CD4-positive, alpha-beta T cell treated with Interleukin-10 for 1 hour (primary cell): ENCODE data around the gene CCM2.
A peak's percentile ranks its signal among the peaks of the same experiment; 100 is the strongest.

Experiments
- DNase-seq: peaks from one replicate; pipeline ENCODE4 v3.0.0-alpha.2; 2020

Gene CCM2

DNA sequence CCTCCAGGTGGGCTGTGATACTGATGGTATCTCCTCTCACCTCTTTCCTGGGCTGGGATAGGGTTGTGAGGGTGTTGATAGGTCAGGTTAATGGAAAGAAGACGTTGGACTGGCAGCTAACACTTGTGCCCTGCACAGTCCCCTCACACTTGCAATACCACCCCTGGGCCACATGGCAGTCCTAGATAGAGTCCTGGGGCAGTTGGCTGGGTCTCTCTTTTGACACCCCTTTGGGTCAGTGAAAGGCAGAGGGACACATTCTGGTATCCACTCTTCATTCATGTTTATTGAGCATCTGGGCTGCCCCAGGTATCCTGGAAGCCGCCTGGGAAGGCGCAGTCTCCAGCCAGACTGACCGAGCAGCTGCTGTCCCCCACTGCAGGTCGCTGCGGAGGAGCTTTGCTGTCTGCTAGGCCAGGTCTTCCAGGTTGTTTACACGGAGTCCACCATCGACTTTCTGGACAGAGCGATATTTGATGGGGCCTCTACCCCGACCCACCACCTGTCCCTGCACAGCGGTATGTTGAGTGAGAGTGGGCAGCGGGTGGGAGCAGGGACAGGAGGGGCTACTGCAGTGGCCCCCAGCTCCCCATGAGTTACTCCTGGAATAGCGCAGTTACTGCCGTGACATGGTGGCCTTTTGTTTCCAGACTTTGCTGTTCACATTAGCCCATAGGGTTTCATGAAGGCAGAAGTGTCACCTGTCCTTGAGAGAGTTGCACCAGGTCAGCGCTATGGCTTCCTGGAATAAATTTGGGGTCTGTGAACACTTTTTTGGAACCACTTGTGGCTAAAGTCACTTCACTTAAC is 69.6 kb downstream of the CCM2 start:
- no peak for DNase-seq

DNA sequence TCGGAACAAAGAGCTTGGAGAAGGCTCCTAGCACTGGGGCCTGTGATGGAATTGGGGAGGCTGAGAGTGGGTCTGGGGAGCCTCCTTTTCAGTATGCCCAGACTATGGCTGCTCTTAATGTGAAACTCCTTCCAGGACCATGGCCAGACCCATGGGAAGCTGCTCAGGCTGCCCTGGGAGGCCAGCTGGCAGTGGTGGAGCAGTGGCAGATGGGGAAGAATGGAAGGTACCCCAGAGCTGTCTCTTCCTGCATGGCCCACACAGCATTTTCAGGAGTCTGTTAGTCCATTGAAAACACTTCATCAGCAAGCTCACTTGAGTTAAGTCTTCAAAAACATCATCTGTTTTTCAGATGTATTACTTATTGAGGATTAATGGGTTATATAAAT is 70.2 kb downstream of the CCM2 start:
- DNase-seq = no peak

- DNase-seq = no peak
Measured at GRCh38 chr7:45071528-45071927, 71.5 kb downstream of the CCM2 start.

DNA sequence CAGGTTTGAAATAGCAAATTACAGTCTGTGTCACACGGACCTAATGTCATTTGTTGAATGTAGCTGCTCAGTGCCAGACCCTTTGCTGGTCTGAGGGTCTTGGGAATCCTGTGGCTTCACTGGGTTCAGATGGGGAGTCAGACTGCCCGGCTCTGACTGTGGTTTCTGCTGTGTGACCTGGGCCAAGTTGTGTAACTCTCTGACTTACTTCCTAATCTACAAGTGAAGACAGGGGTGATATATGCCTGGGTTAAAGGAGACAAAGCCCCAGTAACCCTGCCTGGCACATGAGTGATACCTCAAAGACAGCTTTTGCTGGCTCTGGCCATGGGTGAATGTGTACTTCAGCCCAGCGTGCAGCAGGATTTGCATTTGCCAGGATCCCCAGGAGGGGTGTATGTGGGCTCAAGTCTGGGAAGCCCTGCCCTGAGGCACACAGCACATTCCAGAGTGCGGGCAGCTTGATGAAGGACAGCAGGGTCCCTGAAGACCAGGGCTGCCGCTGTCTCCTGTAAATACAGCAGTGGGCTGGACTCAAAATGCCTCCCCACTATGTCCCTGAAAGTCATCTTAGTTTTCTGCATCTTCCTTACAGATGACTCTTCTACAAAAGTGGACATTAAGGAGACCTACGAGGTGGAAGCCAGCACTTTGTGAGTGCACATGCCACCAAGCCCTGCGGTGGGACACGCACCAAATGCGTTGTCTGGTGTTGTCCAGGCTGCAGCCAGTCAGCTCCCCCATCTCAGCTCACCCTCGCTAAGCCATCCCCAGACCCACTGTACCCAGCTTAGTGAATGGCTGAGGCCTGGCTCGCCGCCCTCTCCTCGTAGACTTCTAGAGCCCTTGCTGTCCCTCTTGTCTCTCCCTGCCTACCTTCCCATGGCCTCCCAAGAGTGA is 72.4 kb downstream of the CCM2 start:
- no peak for DNase-seq

- DNase-seq = no peak
Measured at GRCh38 chr7:45073031-45073785, 73.2 kb downstream of the CCM2 start.

GRCh38 chr7:45073786-45074527 is 74.0 kb downstream of the CCM2 start:
- no peak for DNase-seq

DNA sequence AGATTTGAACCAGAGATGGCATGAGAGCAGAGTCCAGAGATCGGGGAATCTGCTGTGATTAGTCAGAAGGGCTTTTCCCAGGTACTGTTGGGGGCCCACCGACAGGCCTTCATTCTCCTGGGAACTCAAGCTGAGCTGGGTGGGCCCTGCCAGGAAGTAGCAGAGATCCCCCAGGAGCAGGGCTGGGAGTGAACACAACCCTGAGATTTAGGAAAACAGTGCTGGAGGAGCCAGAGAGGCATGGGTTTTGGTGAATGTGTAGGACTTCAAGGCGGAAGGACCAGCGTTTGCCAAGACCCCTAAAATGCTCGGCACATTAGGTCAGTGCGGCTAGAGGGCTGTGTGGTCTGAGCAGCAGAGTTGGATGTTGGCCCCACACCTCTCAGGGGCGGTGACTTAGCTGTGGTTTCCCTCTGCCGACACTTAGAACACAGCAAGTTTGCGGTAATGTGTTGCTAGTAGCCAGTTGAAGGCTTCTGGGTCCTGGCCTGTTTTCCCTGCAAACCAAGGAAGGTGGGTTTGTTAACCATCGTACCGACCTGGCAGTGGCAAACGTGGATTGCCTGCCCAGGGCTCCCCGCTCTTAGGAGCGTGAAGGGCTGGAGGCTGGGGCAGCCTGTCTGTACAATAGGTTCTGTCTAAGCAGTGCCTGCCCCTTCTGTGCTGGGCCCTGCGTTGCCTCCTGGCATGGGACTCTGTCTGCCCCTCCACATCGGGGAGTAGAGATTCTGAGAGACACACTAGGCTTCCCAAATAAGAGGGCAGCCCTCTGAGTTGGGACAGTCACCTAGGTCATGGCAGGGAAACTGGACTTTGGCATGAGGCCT is 74.7 kb downstream of the CCM2 start:
- no peak for DNase-seq

DNA sequence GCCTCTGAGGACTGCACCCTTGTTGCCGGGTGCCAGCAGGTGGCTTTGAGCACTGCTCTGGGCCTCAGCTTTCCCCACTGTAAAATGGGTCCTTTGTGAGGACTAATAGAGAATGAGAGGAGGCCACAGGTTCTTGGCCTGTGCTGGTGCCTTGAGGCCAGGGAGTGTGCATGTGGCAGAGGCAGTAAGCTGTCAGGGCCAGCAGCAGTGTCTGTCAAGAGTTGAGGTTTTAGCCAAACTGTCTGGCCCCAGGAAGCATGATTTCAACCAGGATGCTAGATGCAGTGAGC is 75.3 kb downstream of the CCM2 start:
- no peak for DNase-seq

GRCh38 chr7:45075871-45076796 is 76.1 kb downstream of the CCM2 start:
- DNase-seq = no peak

GRCh38 chr7:45076946-45077345 is 76.9 kb downstream of the CCM2 start:
- no peak for DNase-seq

GRCh38 chr7:45077579-45077978 is 77.6 kb downstream of the CCM2 start:
- no peak for DNase-seq

GRCh38 chr7:45078125-45078681 is 78.2 kb downstream of the CCM2 start:
- DNase-seq = peak; percentile 19

DNA sequence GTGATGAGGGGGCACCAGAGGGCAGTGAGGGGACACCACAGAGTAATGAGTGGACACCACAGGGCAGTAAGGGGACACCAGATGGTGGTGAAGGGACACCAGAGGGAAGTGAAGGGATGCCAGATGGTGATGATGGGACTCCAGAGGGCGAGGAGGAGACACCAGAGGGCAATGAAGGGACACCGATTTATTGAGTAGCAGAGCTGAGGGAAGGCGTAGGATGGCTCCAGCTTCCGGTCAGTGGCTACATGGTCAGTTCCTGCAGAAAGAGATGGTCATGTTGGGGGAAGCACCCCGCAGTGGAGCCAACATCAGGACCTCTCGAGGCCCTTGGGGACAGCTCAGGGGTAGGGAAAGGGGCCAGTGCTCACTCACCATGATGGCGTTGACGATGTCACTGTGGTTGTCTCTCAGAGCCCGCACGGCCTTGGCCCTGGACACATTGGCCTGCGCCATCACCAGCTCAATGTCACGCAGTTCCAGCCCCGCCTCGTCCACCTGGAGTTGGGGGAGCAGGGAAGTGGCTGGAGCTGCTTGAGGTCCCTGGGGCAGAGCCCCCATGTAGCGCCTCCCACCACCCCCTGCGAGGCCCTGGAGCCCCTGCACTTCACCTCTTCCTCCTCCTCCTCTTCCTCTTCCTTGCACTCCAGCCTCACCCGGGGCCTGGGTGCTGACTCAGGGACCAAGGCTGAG is 80.4 kb downstream of the CCM2 start:
- DNase-seq = no peak

DNA sequence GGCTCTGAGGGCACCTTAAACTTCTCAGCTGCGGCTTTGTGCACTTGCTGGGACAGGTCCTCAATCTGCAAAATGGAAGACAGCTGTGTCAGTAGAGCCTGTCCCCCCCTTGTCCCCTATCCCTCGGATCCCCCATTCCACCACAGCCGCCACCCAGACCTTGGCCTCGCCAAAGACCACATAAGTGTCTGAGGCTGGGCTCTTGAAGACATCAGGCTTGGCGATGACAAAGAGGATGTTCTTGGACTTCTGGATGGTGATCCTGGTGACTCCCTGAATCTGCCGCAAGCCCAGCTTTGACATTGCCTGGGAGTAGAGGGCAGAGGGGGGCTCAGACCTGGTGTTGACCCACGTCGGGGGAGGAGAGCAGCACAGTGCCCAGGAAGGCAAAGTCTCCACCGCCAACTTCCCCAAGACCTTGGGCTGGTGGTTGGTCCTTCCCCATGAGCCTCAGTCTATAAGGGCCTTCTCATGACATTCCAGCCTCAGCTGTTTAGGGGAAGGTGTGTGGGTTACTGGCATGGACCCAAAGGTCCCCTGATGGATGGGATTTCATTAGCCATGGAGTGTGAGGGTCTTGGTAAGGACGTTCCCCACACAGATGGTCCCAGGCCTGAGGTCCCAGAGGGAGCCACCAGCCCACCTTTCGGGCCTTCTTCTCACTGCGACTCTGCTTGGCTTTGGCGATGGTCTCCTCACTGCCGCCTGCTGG is 81.1 kb downstream of the CCM2 start:
- no peak for DNase-seq

DNA sequence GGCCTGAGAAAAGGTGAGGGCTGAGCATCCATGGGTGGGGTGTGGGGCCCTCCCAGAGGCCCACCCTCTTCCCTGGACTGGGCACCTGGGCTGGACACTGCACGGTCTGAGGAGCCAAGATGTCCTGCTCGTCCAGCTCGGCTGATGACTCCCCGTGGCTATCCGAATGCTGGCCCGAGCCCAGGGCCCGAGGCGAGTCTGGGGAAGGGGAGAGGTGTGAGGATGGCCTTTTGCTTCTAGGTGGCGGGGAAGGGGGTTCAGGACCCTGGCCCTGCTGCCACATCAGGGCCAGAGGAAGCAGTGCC is 81.6 kb downstream of the CCM2 start:
- DNase-seq = no peak

DNA sequence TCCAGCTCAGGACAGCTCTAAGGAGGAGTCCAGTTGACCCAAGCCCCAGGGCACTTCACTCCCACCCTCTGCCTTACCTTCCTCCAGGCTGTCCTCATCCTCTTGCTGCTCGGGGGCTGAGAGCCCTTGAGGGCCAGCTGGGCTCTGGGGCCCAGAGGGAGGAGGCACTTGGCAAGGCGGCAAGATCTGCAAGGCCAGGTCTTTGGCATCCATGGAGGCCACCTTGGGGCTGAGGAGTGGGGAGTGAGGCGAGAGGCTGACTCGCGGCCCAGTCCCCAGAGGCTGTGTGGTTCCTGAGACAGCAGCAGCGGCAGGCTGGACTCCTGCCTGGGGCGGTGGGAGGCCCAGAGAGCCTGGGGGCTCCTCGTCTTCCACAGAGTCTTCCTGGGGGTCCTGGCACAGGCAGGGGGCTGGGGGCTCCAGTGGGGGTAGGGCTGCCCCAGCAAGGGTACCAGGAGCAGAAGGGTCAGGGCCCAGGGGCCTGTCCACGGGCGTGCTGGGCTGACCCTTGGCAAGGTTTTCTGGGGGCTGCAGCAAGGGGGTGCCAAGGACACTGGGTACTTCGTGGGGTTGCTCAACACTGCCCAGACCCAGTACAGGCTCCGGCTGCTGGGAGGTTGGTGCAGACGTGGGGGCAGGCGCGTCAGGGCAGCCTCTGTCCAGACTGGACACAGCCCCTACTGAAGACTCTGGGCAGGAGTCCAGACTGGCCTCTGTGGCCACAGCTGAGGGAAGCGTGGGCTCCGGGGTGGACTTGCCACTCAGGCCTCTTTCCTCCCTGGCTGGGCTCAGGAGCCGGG is 82.2 kb downstream of the CCM2 start:
- DNase-seq = no peak

- DNase-seq = no peak
Measured at GRCh38 chr7:45082831-45083331, 82.9 kb downstream of the CCM2 start.

DNA sequence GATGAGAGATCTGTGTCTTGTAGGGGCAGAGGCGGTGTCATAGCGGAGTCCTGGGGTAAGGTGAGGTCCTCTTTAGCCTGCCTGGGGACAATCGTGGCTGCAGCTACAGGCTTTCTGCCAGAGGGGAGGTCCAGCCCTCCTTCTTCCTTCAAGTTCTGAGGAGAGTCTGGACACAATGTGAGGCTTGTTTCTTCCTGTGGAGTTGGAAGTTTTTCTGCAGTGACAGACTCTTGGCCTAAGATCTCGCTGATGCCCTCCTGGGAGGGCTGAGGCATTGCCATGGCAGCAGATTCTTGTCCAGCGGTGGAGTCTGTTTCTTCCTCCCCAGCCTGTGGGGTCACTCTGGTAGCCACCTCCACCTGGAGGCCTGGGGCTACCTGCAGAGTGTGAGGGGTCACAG is 84.3 kb downstream of the CCM2 start:
- DNase-seq = no peak
